GM19463 (cell line): Measurements from ENCODE around the gene TMEM74B.

ENCODE experiments used
- ATAC-seq: cut with Tn5 transposase; IDR thresholded peaks from one replicate; pipeline ENCODE4 v1.9.1; 2021; ENCODE audit warnings: mild to moderate bottlenecking, moderate library complexity; ENCODE audit not compliant: unreplicated experiment

Gene TMEM74B

DNA sequence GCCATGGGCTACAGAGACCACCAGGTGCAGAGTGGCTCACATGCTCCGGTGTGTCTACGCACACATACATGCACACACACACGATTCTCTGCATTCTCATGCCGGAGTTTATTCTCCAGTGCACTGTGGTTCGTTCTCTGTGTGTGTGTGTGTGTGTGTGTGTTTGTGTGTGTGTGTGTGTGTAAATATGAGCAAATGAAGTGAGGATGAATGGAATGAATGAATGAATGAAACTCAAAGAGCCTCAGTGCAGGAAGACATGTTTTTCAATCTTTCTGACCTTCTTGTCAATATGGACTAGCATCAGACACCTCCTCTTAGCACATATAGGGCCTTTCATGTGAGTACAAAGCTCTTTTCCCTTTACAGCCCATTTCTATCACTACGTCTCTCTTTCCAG, 1.6 kb downstream of the TMEM74B start:
- ATAC-seq, result no peak

DNA sequence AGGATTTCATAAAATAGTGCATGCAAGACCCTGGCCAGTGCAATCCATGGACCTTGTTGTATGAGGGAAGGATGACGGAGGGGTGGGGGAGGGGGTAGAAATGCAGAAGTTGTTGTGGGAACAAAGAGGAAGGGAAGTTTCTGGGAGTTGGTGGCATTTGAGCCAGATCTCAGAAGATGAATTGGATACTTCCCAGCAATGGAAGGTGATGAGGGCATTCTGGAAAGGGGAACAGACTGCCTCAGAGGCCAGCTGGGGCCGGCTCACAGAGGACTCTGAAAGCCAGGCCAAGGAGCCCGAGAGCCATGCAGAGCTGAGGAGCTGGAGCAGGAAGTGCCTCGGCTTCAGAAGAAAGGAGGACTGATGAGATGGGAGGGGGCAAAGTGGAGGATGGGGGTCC, 2.7 kb downstream of the TMEM74B start:
- ATAC-seq, result no peak

DNA sequence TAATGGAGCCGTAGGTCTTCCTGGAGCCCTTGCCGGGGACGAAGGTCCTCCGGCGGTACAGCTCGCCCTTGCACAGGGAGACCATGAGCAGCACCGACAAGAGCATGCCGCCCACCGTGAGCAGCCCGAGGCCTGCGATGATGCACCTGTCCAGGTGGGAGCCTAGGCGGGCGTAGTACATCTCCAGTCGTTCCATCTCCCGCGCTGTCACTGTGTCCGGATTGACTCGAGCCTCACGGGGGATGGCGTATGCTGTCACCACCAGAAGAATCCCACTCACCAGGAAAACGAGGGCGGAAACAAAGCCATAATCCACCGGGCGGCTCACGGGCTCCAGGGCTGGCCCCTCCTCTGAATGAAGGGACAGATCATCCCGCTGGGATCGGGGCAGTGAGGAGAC, 3.8 kb downstream of the TMEM74B start:
- ATAC-seq, result no peak

DNA sequence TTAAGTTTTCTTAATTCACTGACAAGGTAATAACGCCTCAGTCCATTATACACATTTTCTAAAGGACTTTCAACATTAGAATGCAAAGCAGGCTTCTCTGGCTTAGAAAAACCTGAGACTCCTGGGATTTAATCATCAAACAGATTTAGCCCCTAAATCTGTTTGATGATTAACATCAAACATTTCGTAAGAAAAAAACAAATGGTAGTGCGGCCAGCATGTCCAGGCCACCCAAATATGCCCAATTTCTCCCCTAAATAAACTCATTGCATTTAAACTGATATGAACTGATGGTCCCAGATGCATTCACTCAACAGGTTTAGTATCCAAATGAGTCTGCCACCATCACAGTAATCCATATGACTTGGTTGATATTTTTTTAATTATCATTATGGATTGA, 6.2 kb downstream of the TMEM74B start:
- ATAC-seq, result no peak

DNA sequence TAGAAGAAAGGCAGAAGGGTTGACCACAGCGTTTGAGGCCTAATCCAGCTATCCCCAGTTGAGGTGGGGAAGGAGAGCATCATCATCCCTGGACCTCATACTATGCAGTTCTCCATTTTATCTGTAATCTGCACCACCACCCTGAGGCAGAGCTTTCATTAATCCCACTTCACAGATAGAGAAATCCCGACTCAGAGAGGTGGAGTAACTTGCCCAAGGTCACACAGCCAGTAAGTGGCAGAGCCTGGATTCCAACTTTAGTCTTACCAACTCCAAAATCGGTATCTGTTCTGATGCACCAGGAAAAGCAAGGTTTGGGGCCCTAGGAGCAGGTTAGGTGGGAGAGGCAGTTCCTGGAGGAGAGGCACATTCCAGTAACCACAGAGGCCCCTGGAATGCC, 6.7 kb downstream of the TMEM74B start:
- ATAC-seq, result no peak

DNA sequence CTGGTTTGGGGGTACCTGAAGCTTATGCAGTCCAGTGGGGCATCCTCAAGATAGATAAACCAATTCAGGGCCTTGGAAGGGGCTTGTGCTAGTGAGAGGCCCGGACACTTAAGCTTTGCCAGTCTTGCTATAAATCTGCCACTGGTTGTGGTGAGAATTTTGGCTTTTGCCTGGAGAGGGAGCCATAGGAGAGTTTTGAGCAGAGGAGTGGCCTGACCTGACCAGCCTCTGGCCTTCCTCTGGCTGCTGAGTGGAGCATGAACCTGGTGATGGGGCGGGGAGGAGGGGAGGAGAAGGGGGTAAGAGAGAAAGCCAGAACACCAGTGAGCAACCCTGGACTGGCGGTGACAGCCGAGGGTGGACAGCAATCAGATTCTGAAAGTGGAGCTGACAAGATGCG, 7.1 kb downstream of the TMEM74B start:
- no peak for ATAC-seq

DNA sequence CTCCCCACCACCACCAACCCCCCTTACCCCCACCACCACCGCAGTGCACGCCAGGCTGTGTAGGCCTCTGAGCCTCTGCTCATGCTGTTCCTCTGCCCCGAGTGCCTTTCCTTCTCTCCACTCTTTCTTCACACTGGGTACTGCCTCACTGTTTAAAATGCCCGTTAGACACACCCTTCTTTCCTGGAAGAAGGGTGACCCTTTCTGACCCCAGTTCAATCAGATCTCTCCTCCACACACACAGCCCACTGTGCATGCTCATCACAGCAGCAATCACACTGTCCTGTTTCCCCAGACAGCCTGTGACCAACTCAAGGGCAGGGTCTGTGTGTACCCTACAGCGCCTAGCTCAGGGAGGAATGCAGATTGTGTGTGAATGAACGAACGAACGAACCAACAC, 10.0 kb downstream of the TMEM74B start:
- no peak for ATAC-seq

DNA sequence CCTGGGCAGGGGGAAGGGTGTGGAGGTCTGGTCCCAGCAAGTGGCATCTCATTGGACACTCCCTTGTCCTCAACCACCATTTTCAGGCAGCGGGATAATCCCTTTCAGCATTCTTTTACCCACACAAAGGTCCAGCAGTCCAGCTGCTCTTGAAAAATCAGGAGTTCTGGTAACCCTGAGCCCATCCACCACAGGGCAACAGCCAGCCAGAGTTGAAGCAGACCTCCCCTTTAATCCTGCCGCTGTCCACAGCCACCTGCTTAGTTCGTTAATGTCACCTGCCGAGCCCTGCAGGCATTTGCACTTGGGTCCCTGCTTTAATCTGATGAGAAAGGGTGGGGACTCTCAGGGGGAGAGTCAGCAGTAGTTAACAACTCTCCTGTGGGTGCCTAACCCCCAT, 11.1 kb downstream of the TMEM74B start:
- ATAC-seq, result no peak

DNA sequence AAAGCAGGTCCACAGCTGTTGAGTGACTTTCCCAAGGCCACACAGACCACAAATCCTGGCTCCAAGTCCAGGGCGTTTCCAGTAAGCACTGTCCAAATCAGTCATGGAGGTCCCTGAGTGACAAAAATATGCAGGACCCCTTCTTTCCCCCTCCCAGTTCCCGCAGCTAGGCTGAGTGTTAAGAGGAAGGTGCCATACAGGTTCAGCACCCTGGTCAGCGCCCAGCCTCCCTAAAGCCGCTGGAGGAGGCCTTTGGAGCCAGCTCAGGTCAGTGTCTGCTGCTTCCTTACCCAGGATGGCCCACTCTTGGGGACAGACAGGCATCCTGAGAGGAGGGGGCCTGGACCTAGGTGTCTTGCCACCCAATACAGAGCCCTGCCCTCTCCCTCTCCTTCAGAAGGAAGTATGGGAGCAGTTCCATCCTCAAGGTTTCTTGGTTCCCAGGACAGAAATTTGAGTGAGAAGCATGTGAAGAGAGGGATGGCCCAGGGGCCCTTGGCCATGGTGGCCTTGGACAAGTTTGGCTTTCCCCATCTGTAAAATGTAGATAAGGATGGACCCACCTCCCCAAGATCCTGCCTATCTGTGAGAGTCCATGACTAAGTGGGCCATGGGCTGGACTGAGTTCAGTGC, 13.2 kb downstream of the TMEM74B start:
- ATAC-seq, result no peak

DNA sequence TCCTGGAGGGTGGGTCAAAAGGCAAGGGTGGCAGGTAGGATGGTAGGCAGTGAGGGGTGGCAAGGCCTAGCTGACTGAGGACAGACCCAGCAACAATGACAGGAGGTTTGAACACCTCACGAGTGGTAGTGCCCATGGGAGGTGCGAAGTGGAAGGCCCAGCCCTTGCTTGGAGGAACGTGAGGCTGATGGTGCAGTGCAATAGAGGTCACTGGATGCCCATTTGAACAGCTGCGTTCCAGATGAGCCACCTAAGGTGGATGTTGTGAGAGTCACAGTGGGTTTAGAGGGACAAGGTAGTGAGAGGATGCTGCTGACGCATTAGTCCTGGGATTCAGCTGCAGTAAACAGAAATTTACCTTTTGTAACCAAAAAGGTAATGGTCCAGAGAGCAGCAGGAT, 15.6 kb downstream of the TMEM74B start:
- no peak for ATAC-seq

DNA sequence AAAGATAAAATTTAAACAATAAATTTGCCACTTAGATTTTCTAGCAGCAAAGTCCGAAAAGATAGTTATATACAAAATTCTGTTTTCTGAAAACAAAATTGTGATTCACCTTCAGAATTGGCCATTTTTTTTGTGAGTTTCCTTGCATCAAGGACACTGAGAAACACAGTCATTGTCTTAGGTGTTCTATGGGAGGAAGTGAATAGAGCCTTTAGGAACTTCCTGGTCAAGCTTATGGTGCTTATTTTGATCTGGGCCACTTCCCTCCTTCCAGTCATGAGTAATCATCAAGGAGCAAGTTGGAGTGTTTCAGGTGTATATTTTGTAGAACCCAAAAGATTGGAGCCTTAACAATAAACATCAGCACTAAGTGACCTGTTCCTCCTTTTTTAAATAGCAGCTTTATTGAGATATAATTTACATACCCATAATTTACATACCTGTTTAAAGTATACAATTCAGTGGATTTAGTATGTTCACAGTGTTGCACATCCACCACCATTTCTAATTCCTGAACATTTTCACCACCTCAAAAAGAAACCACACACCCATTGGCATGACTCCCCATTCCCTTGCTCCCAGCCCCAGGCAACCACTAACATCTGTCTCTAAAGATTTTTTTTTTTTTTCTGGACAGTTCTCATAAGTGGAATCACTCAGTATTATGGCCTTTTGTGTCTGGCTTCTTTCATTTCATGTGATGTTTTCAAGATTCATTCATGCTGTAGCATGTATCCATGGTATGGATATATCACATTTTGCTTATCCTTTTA, 17.6 kb downstream of the TMEM74B start:
- no peak for ATAC-seq

DNA sequence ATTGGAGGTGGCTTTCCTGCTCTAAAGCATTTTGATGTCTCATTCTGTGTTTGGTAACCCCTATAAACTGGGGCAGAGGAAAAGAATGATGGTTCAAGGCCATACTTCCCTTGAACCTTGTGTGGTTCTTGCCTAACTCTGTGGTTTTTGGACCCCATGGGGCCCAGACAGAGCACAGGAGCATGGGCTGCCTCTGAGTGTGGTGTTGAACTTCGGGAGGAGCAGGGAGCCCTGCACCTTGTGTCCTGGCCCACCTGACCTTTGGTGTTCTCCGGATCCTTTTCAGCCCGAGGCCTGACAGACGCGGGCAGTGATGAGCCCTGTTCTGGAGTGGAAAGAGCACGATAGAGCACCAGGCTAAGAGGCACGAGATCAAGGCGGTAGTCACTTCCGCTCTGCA, 18.8 kb downstream of the TMEM74B start:
- ATAC-seq, result no peak

DNA sequence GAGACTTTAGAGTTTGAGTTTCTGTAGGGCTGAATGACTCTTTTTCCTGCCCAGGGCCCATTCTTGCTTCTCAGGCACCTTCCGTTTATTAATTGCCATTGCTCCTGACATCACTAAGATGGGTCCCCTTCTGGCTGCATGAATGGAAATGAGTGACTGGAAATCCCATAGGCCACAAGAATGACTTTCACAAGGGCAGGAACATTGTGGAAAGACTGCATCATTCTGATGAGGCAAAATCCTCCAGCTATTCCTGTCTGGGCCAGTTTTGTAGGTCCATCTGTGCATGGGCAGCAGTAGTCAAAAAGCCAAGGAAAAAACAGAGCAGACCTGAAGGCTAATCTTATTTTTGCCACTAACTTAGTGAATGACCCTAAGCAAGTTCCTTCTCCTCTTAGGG, 19.3 kb downstream of the TMEM74B start:
- ATAC-seq, result no peak

DNA sequence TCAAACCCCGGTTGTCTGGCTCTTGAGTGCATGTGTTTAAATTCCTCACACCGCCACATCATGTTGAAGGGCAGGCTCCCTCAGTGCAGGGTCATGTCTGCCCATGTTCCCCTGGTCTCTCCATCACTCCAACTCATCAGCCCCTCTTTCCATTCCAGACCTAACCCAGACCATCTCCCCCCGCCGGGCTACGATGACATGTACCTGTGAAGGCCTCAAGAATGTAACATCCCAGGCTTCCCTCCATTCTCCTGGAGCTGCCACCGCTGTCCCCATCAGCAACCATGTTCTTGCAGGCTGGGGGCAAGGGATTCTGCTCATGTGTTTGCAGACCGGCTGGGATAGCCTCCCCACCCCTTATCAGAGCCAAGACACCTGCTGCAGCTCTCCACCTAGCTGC, 19.9 kb downstream of the TMEM74B start:
- no peak for ATAC-seq

DNA sequence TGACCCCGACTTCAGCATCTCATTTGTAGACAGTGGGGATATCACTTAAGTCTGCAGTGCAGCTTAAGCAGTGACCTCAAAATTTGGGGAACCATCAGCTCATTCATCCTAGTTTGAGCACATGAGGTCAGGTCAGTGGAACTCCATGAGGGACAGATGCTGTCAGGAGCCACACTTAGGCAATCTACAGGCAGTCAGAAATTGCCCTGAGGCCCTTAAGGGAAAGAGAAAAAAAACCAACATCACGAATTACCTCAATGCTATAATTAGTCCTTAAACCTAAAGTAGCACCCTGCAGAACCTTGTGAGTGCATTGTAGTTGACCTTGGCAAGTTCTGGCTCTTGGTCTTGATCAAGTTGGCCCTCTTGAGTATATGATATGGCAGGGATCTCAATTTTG, 21.1 kb downstream of the TMEM74B start:
- no peak for ATAC-seq

DNA sequence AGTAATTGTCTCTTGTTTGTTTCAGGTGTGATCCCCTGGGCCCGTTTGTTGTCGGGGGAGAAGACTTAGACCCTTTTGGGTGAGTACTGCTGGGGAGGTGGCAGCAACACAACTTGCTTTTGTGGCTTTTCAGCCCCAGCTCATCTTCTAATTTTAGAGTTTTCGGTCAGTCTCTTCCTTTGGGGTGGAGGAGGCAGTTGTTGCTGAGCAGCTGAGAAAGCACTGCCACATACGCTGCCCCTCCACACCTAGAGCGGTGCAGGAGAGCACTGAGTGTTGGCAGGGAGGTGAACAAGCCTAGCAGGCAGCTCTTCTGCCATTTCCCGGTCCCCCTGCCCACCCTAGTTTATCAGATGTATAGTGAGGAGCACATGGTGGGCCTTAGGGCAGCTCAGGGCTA, 21.7 kb downstream of the TMEM74B start:
- no peak for ATAC-seq

DNA sequence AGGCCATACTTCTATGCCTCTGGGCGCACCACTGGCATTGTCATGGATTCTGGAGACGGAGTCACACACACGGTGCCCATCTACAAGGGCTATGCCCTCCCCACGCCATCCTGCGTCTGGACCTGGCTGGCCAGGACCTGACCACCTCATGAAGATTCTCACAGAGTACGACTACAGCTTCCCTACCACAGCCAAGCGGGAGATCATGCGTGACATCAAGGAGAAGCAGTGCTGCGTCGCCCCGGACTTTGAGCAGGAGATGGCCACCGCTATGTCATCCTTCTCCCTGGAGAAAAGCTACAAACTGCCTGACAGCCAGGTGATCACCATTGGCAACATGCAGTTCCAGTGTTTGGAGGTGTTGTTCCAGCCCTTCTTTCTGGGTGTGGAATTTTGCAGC, 23.8 kb downstream of the TMEM74B start:
- no peak for ATAC-seq

DNA sequence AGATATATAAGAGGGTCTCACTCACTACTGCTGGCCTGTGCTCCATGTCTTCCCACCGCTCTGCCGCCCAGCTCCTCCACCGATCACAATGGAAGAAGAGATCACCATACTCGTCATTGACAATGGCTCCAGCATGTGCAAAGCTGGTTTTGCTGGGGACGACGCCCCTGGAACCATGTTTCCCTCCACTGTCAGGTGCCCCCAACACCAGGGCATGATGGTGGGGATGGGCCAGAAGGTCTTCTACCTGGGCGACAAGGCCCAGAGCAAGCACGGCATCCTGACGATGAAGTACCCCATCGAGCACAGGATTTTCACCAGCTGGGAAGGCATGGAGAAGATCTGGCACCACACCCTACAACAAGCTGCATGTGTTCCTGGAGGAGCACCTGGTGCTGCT, 24.3 kb downstream of the TMEM74B start:
- no peak for ATAC-seq

DNA sequence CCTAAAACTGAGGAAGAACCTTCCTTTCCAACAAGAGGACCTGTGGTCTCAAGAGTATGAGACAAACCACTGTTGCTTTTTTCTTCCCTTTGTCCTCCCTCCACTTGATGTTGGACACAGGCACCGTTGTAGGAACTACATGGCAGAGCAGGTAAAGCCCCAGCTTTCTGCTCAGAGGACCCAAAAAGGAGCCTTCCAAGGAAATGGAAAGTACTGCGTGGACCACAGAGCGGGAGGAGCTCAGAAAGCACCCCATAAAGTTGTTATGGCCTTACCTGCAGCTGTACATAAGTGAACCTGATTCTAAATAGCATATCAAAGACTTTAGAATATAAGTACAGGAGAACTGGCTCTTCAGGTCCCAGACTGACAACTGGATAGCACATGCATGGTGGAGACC, 29.4 kb downstream of the TMEM74B start:
- no peak for ATAC-seq

DNA sequence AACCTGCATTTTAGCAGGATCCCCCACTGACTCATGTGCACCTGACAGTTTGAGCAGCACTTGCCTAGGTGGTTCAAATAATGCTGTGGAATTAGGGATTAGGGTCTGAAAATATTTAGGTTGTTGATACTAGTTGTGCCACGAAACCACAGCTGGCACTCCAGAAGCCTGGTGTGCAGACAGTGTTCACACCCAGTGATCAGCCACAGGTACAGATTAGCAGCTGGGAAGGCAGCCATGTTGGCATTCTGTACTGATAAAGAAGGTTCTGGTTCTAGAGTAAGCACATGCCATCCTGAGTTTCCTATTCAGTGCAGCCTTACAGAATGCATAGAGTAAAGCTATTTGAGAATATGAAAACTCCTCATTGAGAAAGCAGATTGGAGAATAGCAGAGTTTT, 30.1 kb downstream of the TMEM74B start:
- no peak for ATAC-seq

DNA sequence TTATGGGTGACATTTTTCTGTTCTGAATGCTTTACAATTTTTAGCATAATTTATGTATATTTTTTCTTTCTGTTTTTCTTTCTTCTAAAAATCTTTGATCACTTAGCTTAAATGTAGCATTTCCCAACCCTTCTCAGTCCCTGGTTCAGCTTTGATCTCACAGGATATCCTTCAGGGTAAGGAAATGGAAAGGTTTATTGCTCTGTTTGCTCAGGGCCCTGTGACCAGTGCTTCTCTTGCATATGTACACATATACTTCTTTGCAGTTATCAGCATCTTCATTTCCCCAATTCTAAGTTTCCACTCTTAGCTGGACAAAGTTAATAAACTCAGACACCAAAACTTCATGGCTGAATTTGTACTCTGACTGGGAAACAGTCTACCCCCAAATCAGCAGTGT, 30.6 kb downstream of the TMEM74B start:
- ATAC-seq, result no peak

DNA sequence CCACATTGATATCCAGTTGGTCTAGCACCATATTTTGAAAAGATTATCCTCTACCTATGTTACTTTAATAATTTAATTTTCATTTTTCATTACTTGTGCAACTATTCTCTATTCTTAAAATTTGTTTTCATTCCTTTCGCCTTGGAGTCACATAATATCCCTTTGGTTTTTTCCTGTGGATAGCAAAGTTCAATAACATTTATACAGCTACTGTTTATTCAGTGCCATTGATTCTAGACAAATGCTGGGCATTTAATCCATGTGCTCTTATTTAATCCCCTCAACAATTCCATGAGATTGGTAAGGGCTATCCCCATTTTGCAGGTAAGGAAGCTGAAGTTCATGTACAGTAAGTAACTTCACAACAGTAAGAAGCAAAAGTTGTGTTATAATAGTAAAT, 33.8 kb downstream of the TMEM74B start:
- ATAC-seq, result no peak

DNA sequence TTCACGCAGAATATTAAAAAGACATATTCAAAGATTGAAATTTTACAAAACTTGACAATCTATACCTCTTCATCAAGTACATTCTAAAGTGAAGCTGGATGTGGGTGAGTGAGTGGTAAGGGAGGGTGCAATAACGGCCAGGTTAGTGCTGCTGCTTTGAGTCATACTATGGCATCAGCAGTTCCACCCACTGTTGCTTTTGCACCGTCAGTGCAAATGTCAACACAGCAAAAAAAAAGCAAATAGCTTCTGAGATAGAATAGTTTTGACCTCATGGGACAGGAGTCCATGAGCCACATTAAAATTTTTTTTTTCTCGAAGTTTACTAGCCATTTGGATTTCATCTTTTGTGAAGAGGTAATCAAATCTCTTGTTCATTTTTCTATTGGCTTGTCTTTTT, 34.6 kb downstream of the TMEM74B start:
- ATAC-seq, result no peak
